ENCODE results near the gene KHNYN. TPM values are rescaled to one million over a fixed set of nuclear protein-coding genes. Genes with fewer than 3 reads are reported as not detected.

Gene KHNYN
- total and polyA plus RNA-seq, 11 donors, result 15.6 to 34.5 (median 20.1) TPM

DNA sequence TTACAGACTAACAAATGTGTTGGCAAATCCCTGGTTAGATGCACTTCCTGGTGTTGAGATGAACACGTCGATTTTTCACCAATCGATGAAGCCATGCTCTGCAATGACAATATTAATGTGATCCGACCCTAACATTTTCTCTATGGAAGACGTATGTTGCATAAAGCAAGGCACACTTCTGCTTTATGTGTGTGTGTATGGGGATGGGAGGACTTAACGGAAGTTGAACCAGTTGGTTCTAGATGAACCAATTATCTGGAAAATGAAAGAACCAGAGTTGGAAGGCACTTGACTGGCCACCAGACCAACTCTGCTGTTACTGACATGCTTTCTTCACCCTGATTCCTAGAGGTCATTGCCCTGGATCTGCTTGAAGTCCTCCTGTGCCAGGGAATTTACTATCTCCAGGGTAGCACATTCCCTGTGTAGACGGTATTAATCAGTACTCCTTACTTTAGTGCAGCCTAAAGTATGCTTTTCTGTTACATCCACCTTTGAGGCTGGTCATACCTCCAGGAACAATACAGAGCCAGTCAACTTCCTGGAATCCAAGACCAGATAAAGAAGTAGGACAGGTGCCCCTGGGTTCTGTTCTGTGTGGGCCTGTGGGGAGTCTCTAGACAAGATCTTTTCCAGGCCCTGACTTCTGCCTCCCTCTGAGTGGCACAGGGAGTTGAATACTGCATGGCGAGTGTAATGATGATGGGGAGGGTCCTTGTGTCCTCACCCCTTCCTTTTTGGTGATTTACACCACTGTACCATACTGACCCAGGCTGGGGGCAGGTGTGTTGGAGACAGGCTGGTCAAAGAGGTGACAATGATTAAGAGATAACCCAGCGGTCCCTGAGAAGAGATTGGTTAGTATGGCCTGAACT lies 8.7 kb downstream of the KHNYN start:
- intact Hi-C loops (cut with DNase I), result loop anchor here in 8 of 10 donors (5.0 to 10.0 kb wide), 5 partner anchors 106 to 206 kb away; partner anchors contain the start of genes TINF2 (in 5 of the 8), GMPR2 (in 1 of the 8), LTB4R (in 1 of the 8) and LTB4R2 (in 1 of the 8)
- no peaks in the 10 kb centered on the region for H3K9me3 ChIP-seq
- DNase-seq, result no peak
- no peak overlapping the region for H3K4me3 ChIP-seq
- 54 to 64% (median 57%) methylated on average over 9 of the region's 9 CpGs for WGBS, 4 donors
- peaks cover 0 to 77% (median 56%) of the 10 kb centered on the region in 12 donors for H3K4me1 ChIP-seq
- no peaks in the 10 kb centered on the region for H3K27me3 ChIP-seq
- H3K36me3 ChIP-seq, result peaks cover 0 to 80% (median 68%) of the 10 kb centered on the region in 9 donors
- ATAC-seq, result no peak
- TF ChIP-seq POLR2A (IDR thresholded peaks at IDR 0.05), result no peak
- TF ChIP-seq, protein P1, sequence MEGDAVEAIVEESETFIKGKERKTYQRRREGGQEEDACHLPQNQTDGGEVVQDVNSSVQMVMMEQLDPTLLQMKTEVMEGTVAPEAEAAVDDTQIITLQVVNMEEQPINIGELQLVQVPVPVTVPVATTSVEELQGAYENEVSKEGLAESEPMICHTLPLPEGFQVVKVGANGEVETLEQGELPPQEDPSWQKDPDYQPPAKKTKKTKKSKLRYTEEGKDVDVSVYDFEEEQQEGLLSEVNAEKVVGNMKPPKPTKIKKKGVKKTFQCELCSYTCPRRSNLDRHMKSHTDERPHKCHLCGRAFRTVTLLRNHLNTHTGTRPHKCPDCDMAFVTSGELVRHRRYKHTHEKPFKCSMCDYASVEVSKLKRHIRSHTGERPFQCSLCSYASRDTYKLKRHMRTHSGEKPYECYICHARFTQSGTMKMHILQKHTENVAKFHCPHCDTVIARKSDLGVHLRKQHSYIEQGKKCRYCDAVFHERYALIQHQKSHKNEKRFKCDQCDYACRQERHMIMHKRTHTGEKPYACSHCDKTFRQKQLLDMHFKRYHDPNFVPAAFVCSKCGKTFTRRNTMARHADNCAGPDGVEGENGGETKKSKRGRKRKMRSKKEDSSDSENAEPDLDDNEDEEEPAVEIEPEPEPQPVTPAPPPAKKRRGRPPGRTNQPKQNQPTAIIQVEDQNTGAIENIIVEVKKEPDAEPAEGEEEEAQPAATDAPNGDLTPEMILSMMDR (IDR thresholded peaks at IDR 0.05), result no peak
- peak overlapping the region in 5 of 12 donors; percentile 51 to 81 (median 72) for H3K27ac ChIP-seq

DNA sequence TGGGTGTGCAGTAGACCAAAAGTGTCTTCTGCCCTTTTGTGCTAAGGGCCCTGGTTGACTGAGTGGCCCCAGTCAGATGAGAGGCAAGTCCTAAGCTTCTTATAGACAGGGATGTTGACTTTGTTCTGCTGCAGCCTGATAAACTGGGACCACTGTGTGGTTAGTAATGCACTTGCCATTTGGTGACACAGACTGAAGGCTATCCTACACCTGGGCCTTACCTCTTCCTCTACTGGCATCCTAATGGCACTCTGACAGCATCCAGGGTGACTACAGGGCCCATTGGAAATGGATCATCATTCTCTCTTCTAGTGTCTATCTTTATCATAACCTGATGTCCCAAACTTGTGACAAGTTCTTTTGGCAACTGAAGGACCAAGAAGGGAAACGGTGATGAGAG lies 9.5 kb downstream of the KHNYN start:
- Histone ChIP-seq H3K4me3 (no peak overlapping the region), H3K9me3 (no peaks in the 10 kb centered on the region), H3K27ac (peak overlapping the region in 1 of 12 donors; percentile 7), H3K27me3 (no peaks in the 10 kb centered on the region), H3K36me3 (peaks cover 0 to 72% (median 60%) of the 10 kb centered on the region in 9 donors), H3K4me1 (peaks cover 0 to 75% (median 57%) of the 10 kb centered on the region in 12 donors)
- DNase-seq (no peak), ATAC-seq (no peak)
- intact Hi-C loops (cut with DNase I), result loop anchor here in 8 of 10 donors (5.0 to 10.0 kb wide), 5 partner anchors 107 to 207 kb away; partner anchors contain the start of genes TINF2 (in 5 of the 8), GMPR2 (in 1 of the 8), LTB4R (in 1 of the 8) and LTB4R2 (in 1 of the 8)
- no peak for TF ChIP-seq POLR2A (IDR thresholded peaks at IDR 0.05)
- TF ChIP-seq, protein P1 (IDR thresholded peaks at IDR 0.05), result no peak
- 31 to 51% (median 46%) methylated on average over 1 of the region's 1 CpG for WGBS, 4 donors

DNA sequence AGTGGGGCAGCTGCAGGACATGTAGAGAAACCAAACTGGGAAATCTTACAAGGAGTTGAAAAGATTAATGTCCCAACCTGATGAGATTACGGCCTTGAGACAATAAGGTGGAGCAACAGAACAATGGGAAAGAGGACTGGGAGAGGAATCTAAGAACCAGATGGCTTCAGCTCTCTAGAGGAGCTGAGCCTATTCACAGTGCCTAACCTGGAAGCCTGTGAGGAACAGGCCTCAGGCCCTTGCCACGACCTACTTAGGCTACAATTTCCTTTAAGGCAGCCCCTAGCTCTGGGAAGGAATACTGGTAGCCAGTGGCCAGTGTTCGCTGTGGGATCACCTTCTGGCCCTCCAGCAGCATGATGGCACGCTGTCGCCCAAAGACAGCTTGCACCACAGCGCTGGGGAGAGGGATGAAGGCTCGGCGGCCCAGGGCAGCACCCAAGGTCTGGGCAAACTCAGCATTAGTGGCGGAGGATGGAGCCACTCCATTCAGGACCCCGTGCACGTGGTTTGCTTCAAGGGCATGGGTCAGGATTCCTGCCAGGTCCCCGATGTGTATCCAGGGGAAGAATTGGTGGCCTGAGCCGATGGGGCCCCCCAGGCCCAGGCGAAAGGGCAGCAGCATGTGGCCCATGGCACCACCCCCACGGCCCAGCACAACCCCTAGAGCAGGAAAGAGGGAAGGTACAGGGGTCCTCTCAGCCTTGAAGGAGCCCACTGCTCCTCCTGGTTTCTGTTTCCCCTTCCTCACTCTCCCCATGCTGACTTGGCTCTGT lies 10.3 kb downstream of the KHNYN start:
- Histone ChIP-seq H3K4me3 (no peak overlapping the region), H3K4me1 (peaks cover 0 to 70% (median 57%) of the 10 kb centered on the region in 12 donors), H3K36me3 (peaks cover 0 to 64% (median 54%) of the 10 kb centered on the region in 9 donors), H3K9me3 (no peaks in the 10 kb centered on the region), H3K27ac (peak overlapping the region in 4 of 12 donors; percentile 4 to 99 (median 15)), H3K27me3 (no peaks in the 10 kb centered on the region)
- ATAC-seq (no peak), DNase-seq (no peak)
- WGBS, 4 donors, result 61 to 75% (median 72%) methylated on average over 12 to 15 of the region's 15 CpGs
- intact Hi-C loops (cut with DNase I), result loop anchor here in 8 of 10 donors (5.0 to 10.0 kb wide), 5 partner anchors 108 to 208 kb away; partner anchors contain the start of genes TINF2 (in 5 of the 8), GMPR2 (in 1 of the 8), LTB4R (in 1 of the 8) and LTB4R2 (in 1 of the 8)
- TF ChIP-seq, protein P1 (IDR thresholded peaks at IDR 0.05), result no peak
- no peak for TF ChIP-seq POLR2A (IDR thresholded peaks at IDR 0.05)
